Measurements from ENCODE around the gene TAOK1.

Gene TAOK1

GRCh38 chr17:29595943-29596774 lies 206.0 kb downstream of the TAOK1 start:
- no peak for DNase-seq (ENCODE audit: low read depth)

- DNase-seq (ENCODE audit: low read depth): no peak
Measured at GRCh38 chr17:29596811-29597210, 206.6 kb downstream of the TAOK1 start.

GRCh38 chr17:29597361-29598172 lies 207.4 kb downstream of the TAOK1 start:
- DNase-seq (ENCODE audit: low read depth): no peak

Measured in HS-5 (cell line).